Naive thymus-derived CD4-positive, alpha-beta T cell (primary cell): Measurements from ENCODE around the gene PAM16. TPM values are rescaled to one million over a fixed set of nuclear protein-coding genes. Genes with fewer than 3 reads are reported as not detected.

Experiments used
- ATAC-seq: fragments of 150-1000 bp; cut with Tn5 transposase; 2 replicates; pipeline ENCODE4 v1.10.0; 2021; ENCODE audit warnings: mild to moderate bottlenecking, moderate library complexity
- CTCF ChIA-PET: fragments of 350-600 bp; sonication (Branson Sonifier 250); formaldehyde crosslinking; loops from one replicate; lab custom pipeline; 2021; ENCODE audit warnings: antibody characterized with exemption; lab: Charles Lee
- POLR2A ChIA-PET: fragments of 350-600 bp; sonication (Branson Sonifier 250); formaldehyde crosslinking; loops from one replicate; lab custom pipeline; 2021; ENCODE audit warnings: antibody characterized with exemption, inconsistent platforms; lab: Charles Lee
- DNase-seq, 9 donors: peaks; one replicate each; pipeline versions ENCODE4 v3.0.0 to v3.0.0-alpha.2; 2020 to 2022; ENCODE audit warnings: mixed read lengths in 1 of 9
- H3K27ac ChIP-seq: one replicate; pipeline ENCODE4 v1.7.0; 2013; ENCODE audit warnings: mild to moderate bottlenecking, low read depth, low read length, moderate library complexity
- H3K27me3 ChIP-seq, 2 donors: one replicate each; pipeline ENCODE4 v1.7.0; 2013; ENCODE audit warnings: low read length in 2 of 2, mild to moderate bottlenecking in 2 of 2, moderate library complexity in 2 of 2; ENCODE audit not compliant: control insufficient read depth in 2 of 2, insufficient read depth in 2 of 2
- H3K36me3 ChIP-seq, 3 experiments: 1 replicate in 2 of 3; 2 replicates in 1 of 3; pipeline ENCODE4 v1.7.0; 2013; ENCODE audit warnings: low read length in 3 of 3, mild to moderate bottlenecking in 3 of 3, moderate library complexity in 1 of 3; ENCODE audit not compliant: insufficient read depth in 3 of 3, control insufficient read depth in 2 of 3
- H3K4me1 ChIP-seq, 2 donors: one replicate each; pipeline ENCODE4 v1.7.0; 2013; ENCODE audit warnings: low read length in 2 of 2, mild to moderate bottlenecking in 2 of 2, moderate library complexity in 1 of 2; ENCODE audit not compliant: control insufficient read depth in 2 of 2, insufficient read depth in 2 of 2
- H3K4me3 ChIP-seq: 2 replicates; pipeline ENCODE4 v1.7.0; 2013; ENCODE audit warnings: mild to moderate bottlenecking, low read length
- H3K9me3 ChIP-seq, 3 experiments: 1 replicate in 2 of 3; 2 replicates in 1 of 3; pipeline ENCODE4 v1.7.0; 2013; ENCODE audit warnings: low read length in 3 of 3; ENCODE audit not compliant: control insufficient read depth in 2 of 3
- H3K27ac Mint-ChIP-seq, 9 donors: one replicate each; pipeline ENCODE4 v1.8.0; 2020 to 2022; ENCODE audit warnings: mixed read lengths in 9 of 9, mild to moderate bottlenecking in 8 of 9, moderate library complexity in 5 of 9, inconsistent platforms in 2 of 9
- H3K27me3 Mint-ChIP-seq, 5 donors: one replicate each; pipeline ENCODE4 v1.8.0; 2021 to 2022; ENCODE audit warnings: mixed read lengths in 5 of 5, mild to moderate bottlenecking in 1 of 5
- H3K36me3 Mint-ChIP-seq, 5 donors: one replicate each; pipeline ENCODE4 v1.8.0; 2020 to 2022; ENCODE audit warnings: mixed read lengths in 5 of 5, mild to moderate bottlenecking in 3 of 5, inconsistent platforms in 1 of 5
- H3K4me1 Mint-ChIP-seq, 7 donors: one replicate each; pipeline ENCODE4 v1.8.0; 2020 to 2022; ENCODE audit warnings: mixed read lengths in 7 of 7, mild to moderate bottlenecking in 3 of 7, inconsistent platforms in 1 of 7
- H3K4me3 Mint-ChIP-seq, 10 donors: one replicate each; pipeline ENCODE4 v1.8.0; 2020 to 2022; ENCODE audit warnings: mild to moderate bottlenecking in 10 of 10, mixed read lengths in 10 of 10, moderate library complexity in 6 of 10, inconsistent platforms in 2 of 10
- H3K9me3 Mint-ChIP-seq, 11 donors: one replicate each; pipeline ENCODE4 v1.8.0; 2020 to 2022; ENCODE audit warnings: mixed read lengths in 11 of 11, mild to moderate bottlenecking in 4 of 11, inconsistent platforms in 1 of 11, moderate library complexity in 1 of 11
- intact Hi-C, 2 donors: fragments of 100-400 bp; cut with micrococcal nuclease; formaldehyde crosslinking; loops; one replicate each; pipeline ENCODE4 v1.15.1; 2023
- polyA plus RNA-seq, 2 donors: library from polyadenylated mRNA; unstranded; fragments of 300-500 nt; fragmentation: Illumina TruSeq; gene quantifications; one replicate each; pipeline ENCODE4 v1.2.3, GENCODE V29; 2021
- total RNA-seq, 6 experiments: library from RNA in 5 of 6; stranded (reverse) in 5 of 6; gene quantifications; 1 replicate in 5 of 6; 2 replicates in 1 of 6; pipeline ENCODE4 v1.2.3 and lab custom pipeline; 2021 to 2026

Gene PAM16
- total and polyA plus RNA-seq, 7 experiments from 2014 or later = 34.1 to 46.2 (median 45.0) TPM

DNA sequence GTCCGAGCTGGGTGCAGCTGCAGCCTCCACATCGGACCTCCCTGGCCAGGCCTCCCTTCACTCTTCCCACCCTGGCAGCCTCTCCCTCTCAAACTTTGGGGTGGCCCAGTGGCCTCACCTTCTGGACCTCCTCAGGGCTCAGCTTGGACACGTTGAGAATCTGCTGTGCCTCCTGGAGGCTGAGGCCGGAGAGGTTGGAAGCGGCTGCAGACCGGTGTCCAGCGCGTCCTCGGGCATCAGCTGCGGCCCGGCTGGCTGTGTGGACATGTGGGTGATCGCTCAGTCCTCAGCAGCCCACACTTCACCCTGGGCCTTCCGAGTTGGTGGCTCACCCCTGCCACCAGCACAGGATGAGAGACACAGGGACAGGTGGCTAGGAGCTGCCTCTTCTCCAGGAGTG lies 9.9 kb downstream of the PAM16 start:
- Mint-ChIP-seq H3K27ac (no peak overlapping the region), H3K9me3 (peaks cover 0 to 2% (median 0%) of the 10 kb centered on the region in 11 donors), H3K36me3 (peaks cover 0 to 3% (median 0%) of the 10 kb centered on the region in 5 donors), H3K4me3 (no peak overlapping the region), H3K27me3 (no peaks in the 10 kb centered on the region), H3K4me1 (peaks cover 0 to 23% (median 12%) of the 10 kb centered on the region in 7 donors)
- no peak overlapping the region for H3K27ac ChIP-seq
- H3K4me3 ChIP-seq = no peak overlapping the region
- H3K9me3 ChIP-seq = no peaks in the 10 kb centered on the region
- ChIA-PET POLR2A (no interaction called here), CTCF (interaction anchor here (1.2 to 1.4 kb wide), 4 partner anchors 11 to 368 kb away, joined by 3 to 5 read pairs (median 4); no protein-coding TSS in a partner anchor)
- no peaks in the 10 kb centered on the region for H3K27me3 ChIP-seq
- peaks cover 0 to 34% (median 0%) of the 10 kb centered on the region in 3 experiments for H3K36me3 ChIP-seq
- no peak for DNase-seq
- no peak for ATAC-seq
- intact Hi-C loops = no loop called here
- H3K4me1 ChIP-seq = no peaks in the 10 kb centered on the region

DNA sequence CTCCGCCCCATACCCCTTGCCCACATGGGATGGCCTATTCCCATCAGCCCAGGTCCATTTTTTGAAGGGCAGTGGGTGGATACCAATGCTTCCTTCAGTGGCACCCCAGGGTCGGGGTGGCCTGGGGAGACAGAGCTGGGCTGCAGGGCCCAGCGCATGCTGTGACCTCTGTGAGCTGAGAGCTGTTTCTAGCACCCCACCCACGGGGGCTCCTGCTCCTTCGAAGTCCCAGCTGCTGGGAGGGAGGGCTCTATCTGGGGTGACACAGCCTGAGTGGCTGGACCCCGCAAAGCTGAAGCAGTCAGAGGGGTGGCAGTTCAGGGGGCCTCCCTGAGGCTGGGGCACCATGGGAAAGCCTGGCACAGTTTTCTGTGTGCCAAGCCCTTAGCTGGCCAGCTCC lies 10.7 kb downstream of the PAM16 start:
- POLR2A ChIA-PET = interaction anchor here (0.6 kb wide), 1 partner anchor 353 kb away, joined by 3 read pairs; no protein-coding TSS in a partner anchor
- CTCF ChIA-PET = interaction anchor here (1.2 to 1.3 kb wide), 2 partner anchors 10 to 368 kb away, joined by 3 to 5 read pairs; no protein-coding TSS in a partner anchor

DNA sequence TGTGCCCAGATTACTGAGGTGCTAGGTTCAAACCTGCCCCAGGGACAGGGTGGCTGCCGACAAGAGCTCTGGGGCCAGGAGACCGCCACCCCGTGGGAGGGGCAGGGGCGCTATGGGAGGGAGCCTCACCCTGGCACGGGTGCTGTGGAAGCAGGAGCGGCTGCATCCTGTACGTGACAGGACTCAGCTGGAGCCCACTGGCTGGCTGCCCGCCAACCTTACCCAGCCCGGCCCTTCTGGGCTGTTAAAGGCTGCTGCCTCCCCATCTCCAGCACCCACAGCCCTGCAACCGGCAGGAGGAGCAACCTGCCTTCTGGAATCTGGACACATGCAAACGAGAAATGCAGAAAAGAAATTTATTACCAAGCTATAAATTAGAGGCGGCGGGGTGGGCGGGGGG lies 11.2 kb downstream of the PAM16 start:
- peaks cover 0 to 10% (median 5%) of the 10 kb centered on the region in 7 donors for H3K4me1 Mint-ChIP-seq
- CTCF ChIA-PET = interaction anchor here (1.2 kb wide), 1 partner anchor 10 kb away, joined by 5 read pairs; no protein-coding TSS in a partner anchor

More for the DNA sequence above, 10.7 kb downstream of the PAM16 start:
- no peaks in the 10 kb centered on the region for H3K4me1 ChIP-seq
- peaks cover 0 to 34% (median 0%) of the 10 kb centered on the region in 3 experiments for H3K36me3 ChIP-seq
- Mint-ChIP-seq H3K4me3 (no peak overlapping the region), H3K27ac (no peak overlapping the region), H3K4me1 (peaks cover 0 to 15% (median 6%) of the 10 kb centered on the region in 7 donors), H3K27me3 (no peaks in the 10 kb centered on the region), H3K36me3 (peaks cover 0 to 3% (median 0%) of the 10 kb centered on the region in 5 donors), H3K9me3 (peaks cover 0 to 2% (median 0%) of the 10 kb centered on the region in 11 donors)
- no peak overlapping the region for H3K27ac ChIP-seq
- DNase-seq = no peak
- ATAC-seq = no peak
- no peaks in the 10 kb centered on the region for H3K9me3 ChIP-seq
- H3K4me3 ChIP-seq = no peak overlapping the region
- no peaks in the 10 kb centered on the region for H3K27me3 ChIP-seq
- intact Hi-C loops = no loop called here

DNA sequence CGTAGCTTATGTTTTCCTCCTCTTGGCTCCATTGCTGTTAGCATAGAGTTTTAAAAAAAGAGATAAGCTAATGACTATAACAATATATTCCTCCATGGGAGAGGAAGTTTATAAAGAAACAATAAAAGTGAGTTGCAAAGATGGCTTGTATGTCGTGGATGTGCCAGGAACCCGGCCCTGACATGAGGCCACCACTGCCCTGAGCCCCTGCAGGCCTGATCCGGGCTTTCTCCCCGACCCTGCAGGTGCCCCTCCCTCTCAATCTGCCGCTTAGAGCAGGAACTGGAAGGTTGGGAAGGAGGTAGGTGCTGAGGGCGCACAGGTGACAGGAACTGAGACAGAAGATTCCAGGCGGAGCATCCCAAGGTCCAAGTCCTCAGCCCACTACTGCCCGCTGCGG lies 11.7 kb downstream of the PAM16 start:
- Histone ChIP-seq H3K27ac (no peak overlapping the region), H3K4me3 (no peak overlapping the region), H3K9me3 (no peaks in the 10 kb centered on the region), H3K4me1 (no peaks in the 10 kb centered on the region), H3K27me3 (no peaks in the 10 kb centered on the region), H3K36me3 (peaks cover 0 to 32% (median 0%) of the 10 kb centered on the region in 3 experiments)
- ChIA-PET POLR2A (interaction anchor here (0.5 kb wide), 1 partner anchor 50 kb away, joined by 3 read pairs; no protein-coding TSS in a partner anchor), CTCF (no interaction called here)
- Mint-ChIP-seq H3K27me3 (no peaks in the 10 kb centered on the region), H3K27ac (peak overlapping the region in 2 of 9 donors; percentile 5 to 55), H3K36me3 (peaks cover 0 to 3% (median 0%) of the 10 kb centered on the region in 5 donors), H3K4me3 (no peak overlapping the region), H3K9me3 (no peaks in the 10 kb centered on the region), H3K4me1 (peaks cover 0 to 6% (median 2%) of the 10 kb centered on the region in 7 donors)
- no peak for ATAC-seq
- intact Hi-C loops = no loop called here
- DNase-seq = no peak

More for the DNA sequence above, 11.2 kb downstream of the PAM16 start:
- peaks cover 0 to 3% (median 0%) of the 10 kb centered on the region in 5 donors for H3K36me3 Mint-ChIP-seq
- H3K4me1 ChIP-seq = no peaks in the 10 kb centered on the region
- no peaks in the 10 kb centered on the region for H3K9me3 ChIP-seq
- no peaks in the 10 kb centered on the region for H3K27me3 ChIP-seq
- intact Hi-C loops = no loop called here
- DNase-seq = no peak
- POLR2A ChIA-PET = interaction anchor here (0.5 kb wide), 1 partner anchor 51 kb away, joined by 3 read pairs; no protein-coding TSS in a partner anchor
- H3K27ac Mint-ChIP-seq = no peak overlapping the region
- no peak for ATAC-seq
- H3K4me3 ChIP-seq = no peak overlapping the region
- peaks cover 0 to 32% (median 0%) of the 10 kb centered on the region in 3 experiments for H3K36me3 ChIP-seq
- peaks cover 0 to 2% (median 0%) of the 10 kb centered on the region in 11 donors for H3K9me3 Mint-ChIP-seq
- no peaks in the 10 kb centered on the region for H3K27me3 Mint-ChIP-seq
- no peak overlapping the region for H3K27ac ChIP-seq
- H3K4me3 Mint-ChIP-seq = no peak overlapping the region

DNA sequence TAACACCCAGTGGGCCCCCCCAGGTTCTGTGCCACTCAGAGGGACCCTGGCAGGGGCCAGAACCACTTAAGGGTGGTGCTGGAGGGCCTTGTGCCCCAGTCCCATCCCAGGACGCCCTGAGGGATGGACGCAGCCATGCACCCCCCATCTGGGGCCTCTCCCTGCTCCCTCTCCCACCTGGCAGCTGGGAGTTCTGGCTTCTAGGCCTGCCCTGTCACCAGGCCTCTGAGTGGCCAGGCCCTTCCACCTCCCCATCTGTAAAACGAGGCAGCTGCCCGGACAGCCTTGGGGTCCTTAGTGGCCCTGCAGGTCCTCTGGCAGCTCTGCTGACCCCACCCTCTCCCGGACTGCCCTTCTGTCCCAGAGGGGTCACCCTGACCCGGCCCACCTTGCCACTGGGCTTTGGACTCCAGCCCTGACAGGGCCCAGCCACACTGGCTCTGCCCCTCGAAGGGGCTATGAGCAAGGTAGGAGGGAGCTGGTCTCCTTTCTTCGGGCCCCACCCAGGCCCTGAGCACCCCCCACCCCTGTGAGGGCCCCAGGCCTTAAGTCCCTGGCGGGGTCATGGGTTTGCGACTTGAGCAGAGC lies 12.3 kb downstream of the PAM16 start:
- peaks cover 0 to 3% (median 0%) of the 10 kb centered on the region in 5 donors for H3K36me3 Mint-ChIP-seq
- H3K9me3 ChIP-seq = no peaks in the 10 kb centered on the region
- ChIA-PET CTCF (no interaction called here), POLR2A (interaction anchor here (0.9 kb wide), 1 partner anchor 12 kb away, joined by 5 read pairs; no protein-coding TSS in a partner anchor)
- intact Hi-C loops = no loop called here
- DNase-seq (no peak), ATAC-seq (no peak)
- no peak overlapping the region for H3K27ac Mint-ChIP-seq
- H3K4me1 Mint-ChIP-seq = peaks cover 0 to 6% (median 2%) of the 10 kb centered on the region in 7 donors
- peaks cover 0 to 32% (median 0%) of the 10 kb centered on the region in 3 experiments for H3K36me3 ChIP-seq
- H3K9me3 Mint-ChIP-seq = no peaks in the 10 kb centered on the region
- H3K4me3 Mint-ChIP-seq = no peak overlapping the region
- no peak overlapping the region for H3K4me3 ChIP-seq
- no peaks in the 10 kb centered on the region for H3K4me1 ChIP-seq
- H3K27ac ChIP-seq = no peak overlapping the region
- H3K27me3 ChIP-seq = no peaks in the 10 kb centered on the region
- H3K27me3 Mint-ChIP-seq = no peaks in the 10 kb centered on the region

DNA sequence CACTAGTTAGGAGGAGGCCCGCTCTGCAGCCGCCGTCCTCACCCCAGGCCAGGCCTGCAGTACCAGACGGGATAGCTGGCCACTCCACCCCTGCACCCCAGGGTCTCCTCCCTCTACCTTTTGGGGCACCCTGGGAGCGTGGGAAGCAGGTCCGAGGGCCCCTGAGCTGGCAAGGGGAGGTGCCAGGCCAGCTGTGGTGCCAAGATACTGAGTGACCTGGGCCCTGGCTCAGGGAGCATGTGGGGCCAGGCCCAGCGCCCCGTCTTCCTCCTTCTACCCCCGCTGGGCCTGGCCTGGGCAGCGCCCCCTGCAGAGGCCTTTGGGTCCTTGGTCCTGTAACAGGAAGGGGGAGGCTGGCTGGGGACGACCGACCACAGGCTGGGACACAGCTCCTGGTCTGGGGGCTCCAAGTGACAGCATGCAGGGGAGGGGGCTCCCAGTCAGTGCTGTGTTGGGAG lies 13.0 kb downstream of the PAM16 start:
- Histone ChIP-seq H3K4me3 (no peak overlapping the region), H3K27me3 (no peaks in the 10 kb centered on the region), H3K27ac (no peak overlapping the region), H3K9me3 (no peaks in the 10 kb centered on the region), H3K36me3 (peaks cover 0 to 32% (median 0%) of the 10 kb centered on the region in 3 experiments), H3K4me1 (no peaks in the 10 kb centered on the region)
- Mint-ChIP-seq H3K27ac (no peak overlapping the region), H3K4me3 (no peak overlapping the region), H3K27me3 (peaks cover 0 to 2% (median 0%) of the 10 kb centered on the region in 5 donors), H3K36me3 (peaks cover 0 to 3% (median 0%) of the 10 kb centered on the region in 5 donors), H3K9me3 (no peaks in the 10 kb centered on the region), H3K4me1 (peaks cover 0 to 2% (median 0%) of the 10 kb centered on the region in 7 donors)
- intact Hi-C loops = no loop called here
- no peak for DNase-seq
- ATAC-seq = no peak
- ChIA-PET CTCF (no interaction called here), POLR2A (interaction anchor here (0.5 to 0.9 kb wide), 2 partner anchors 12 to 1535 kb away, joined by 3 to 5 read pairs; no protein-coding TSS in a partner anchor)
